Endothelial cell of umbilical vein (primary cell): Measurements from ENCODE around the gene MAP1LC3B. TPM values are rescaled to one million over a fixed set of nuclear protein-coding genes. Genes with fewer than 3 reads are reported as not detected.

ENCODE experiments used
- BruUV-seq: library from RNA; stranded (reverse); fragments of 400-500 nt; replicated peaks from 2 replicates; lab custom pipeline; 2021; lab: Mats Ljungman, UMichigan
- CTCF ChIA-PET: fragments of 300-600, 350-600 bp; sonication (Branson Sonifier 250); formaldehyde crosslinking; loops from one replicate; lab custom pipeline; 2021; ENCODE audit warnings: antibody characterized with exemption, inconsistent platforms; lab: Charles Lee
- POLR2A ChIA-PET: fragments of 300-600, 350-600 bp; sonication (Branson Sonifier 250); formaldehyde crosslinking; loops from one replicate; lab custom pipeline; 2021; ENCODE audit warnings: antibody characterized with exemption, inconsistent platforms; lab: Charles Lee
- DNase-seq: peaks from one replicate; pipeline ENCODE4 v3.0.0-alpha.2; 2011; ENCODE audit warnings: low read depth, low spot score
- FAIRE-seq: peaks from 2 replicates; lab custom pipeline; 2011; peaks lifted over from hg19 to GRCh38; lab: Jason Lieb, UNC
- H2AFZ ChIP-seq: 2 replicates; pipeline ENCODE4 v1.6.0; 2012; ENCODE audit warnings: low read depth, low read length, control low read depth, inconsistent platforms
- H3K27ac ChIP-seq: 2 replicates; pipeline ENCODE4 v1.5.1; 2011; ENCODE audit warnings: low read depth, mild to moderate bottlenecking, control low read depth, low read length, moderate library complexity; ENCODE audit not compliant: insufficient read depth
- H3K27me3 ChIP-seq, 2 experiments: 2 replicates each; pipeline versions ENCODE4 v1.6.0 to v1.6.1; 2011; ENCODE audit warnings: low read length in 2 of 2, mixed read lengths in 1 of 2; ENCODE audit not compliant: control insufficient read depth in 2 of 2, insufficient read depth in 2 of 2
- H3K36me3 ChIP-seq, 2 experiments: 2 replicates in 1 of 2; 3 replicates in 1 of 2; pipeline ENCODE4 v1.5.1; 2011; ENCODE audit warnings: low read length in 2 of 2, mild to moderate bottlenecking in 1 of 2, moderate library complexity in 1 of 2; ENCODE audit not compliant: control insufficient read depth in 2 of 2, insufficient read depth in 2 of 2; ENCODE audit errors: extremely low read depth in 1 of 2
- H3K4me1 ChIP-seq: 3 replicates; pipeline ENCODE4 v1.5.1; 2011; ENCODE audit warnings: mild to moderate bottlenecking, low read length; ENCODE audit not compliant: control insufficient read depth, insufficient read depth; ENCODE audit errors: extremely low read depth
- H3K4me2 ChIP-seq: 2 replicates; pipeline ENCODE4 v1.6.1; 2011; ENCODE audit warnings: low read length, control low read depth, mixed read lengths; ENCODE audit not compliant: insufficient read depth
- H3K4me3 ChIP-seq, 3 experiments: fragments of 200-600 bp in 1 of 3; sonication (generic), shearing (Covaris generic) in 1 of 3; replicated peaks in 1 of 3; 2 replicates each; pipeline ENCODE4 v1.5.1; 2011 to 2016; ENCODE audit warnings: control low read depth in 3 of 3, low read length in 3 of 3, mild to moderate bottlenecking in 2 of 3, inconsistent platforms in 1 of 3, low read depth in 1 of 3, moderate library complexity in 1 of 3; ENCODE audit not compliant: insufficient read depth in 1 of 3
- H3K79me2 ChIP-seq: 2 replicates; pipeline ENCODE4 v1.6.0; 2012; ENCODE audit warnings: low read length, inconsistent platforms; ENCODE audit not compliant: control insufficient read depth, insufficient read depth
- H3K9ac ChIP-seq: replicated peaks from 2 replicates; pipeline ENCODE3; 2011; ENCODE audit warnings: low read length, control low read depth; ENCODE audit not compliant: insufficient read depth; ENCODE audit errors: extremely low read depth
- H3K9me1 ChIP-seq: replicated peaks from 3 replicates; pipeline ENCODE4 v1.6.0; 2011; ENCODE audit warnings: mild to moderate bottlenecking, low read length; ENCODE audit not compliant: control insufficient read depth, insufficient read depth; ENCODE audit errors: extremely low read depth
- H3K9me3 ChIP-seq: replicated peaks from 2 replicates; pipeline ENCODE4 v1.5.1; 2012; ENCODE audit warnings: low read length, inconsistent platforms; ENCODE audit not compliant: control insufficient read depth, insufficient read depth
- H4K20me1 ChIP-seq: replicated peaks from 2 replicates; pipeline ENCODE3; 2011; ENCODE audit warnings: mild to moderate bottlenecking, low read length; ENCODE audit not compliant: control insufficient read depth, insufficient read depth; ENCODE audit errors: extremely low read depth
- EZH2 ChIP-seq: IDR thresholded peaks from 2 replicates; pipeline ENCODE4 v1.6.1; 2012; ENCODE audit warnings: borderline replicate concordance, low read depth, mild to moderate bottlenecking, moderate library complexity, low read length, inconsistent platforms; ENCODE audit not compliant: severe bottlenecking
- FOS ChIP-seq: IDR thresholded peaks from 2 replicates; pipeline ENCODE4 v1.6.1; 2011; ENCODE audit warnings: mild to moderate bottlenecking, low read length, moderate library complexity, borderline replicate concordance; ENCODE audit not compliant: insufficient read depth
- MYC ChIP-seq: IDR thresholded peaks from one replicate; pipeline ENCODE4 v1.6.1; 2011; ENCODE audit warnings: mild to moderate bottlenecking, low read depth, low read length
- POLR2A ChIP-seq: IDR thresholded peaks from 2 replicates; pipeline ENCODE4 v1.6.1; 2012; ENCODE audit warnings: low read depth, mild to moderate bottlenecking, control low read depth, low read length
- dilution Hi-C: fragments of 300-500 bp; cut with MboI; formaldehyde crosslinking; loops from one replicate; pipeline ENCODE4 v1.15.0; 2019; ENCODE audit warnings: low sequenced_read_pairs; ENCODE audit not compliant: extremely low pct_ligation_motif_present
- intact Hi-C: fragments of 100-400 bp; cut with micrococcal nuclease; formaldehyde crosslinking; loops from one replicate; pipeline ENCODE4 v1.10.0; 2022
- polyA plus RNA-seq, 4 experiments: library from polyadenylated mRNA; depleted of rRNA in 3 of 4; stranded (reverse) in 3 of 4; unstranded in 1 of 4; fragments of >200 nt; gene quantifications; 2 replicates each; pipeline versions ENCODE4 v1.2.1 to v1.2.3, GENCODE V29; 2011 to 2012; ENCODE audit warnings: missing spikeins in 1 of 4
- total RNA-seq: library from RNA; stranded (reverse); gene quantifications from 2 replicates; pipeline ENCODE4 v1.2.3, GENCODE V29; 2021

Gene MAP1LC3B
- total and polyA plus RNA-seq, 2 donors (not counting 3 experiments of a cell fraction or from before 2014, with no cell fraction given), result 40.7 to 99.9 TPM

- peaks cover 3 to 7% of the 10 kb centered on the region in 2 experiments for H3K36me3 ChIP-seq
- dilution Hi-C loops, result no loop called here
- POLR2A ChIA-PET, result no interaction called here
- H3K27me3 ChIP-seq, result no peaks in the 10 kb centered on the region
- no peak overlapping the region for H3K9ac ChIP-seq
- H3K4me3 ChIP-seq, result no peak overlapping the region
- no peak overlapping the region for H3K4me2 ChIP-seq
- DNase-seq, result no peak
- intact Hi-C loops, result no loop called here
- peaks cover under 1% of the 10 kb centered on the region for H3K4me1 ChIP-seq
- no peak for FAIRE-seq
- BruUV-seq, result no TSS peak
- H3K79me2 ChIP-seq, result no peaks in the 10 kb centered on the region
- H3K9me1 ChIP-seq, result no peaks in the 10 kb centered on the region
- CTCF ChIA-PET, result no interaction called here
- no peaks in the 10 kb centered on the region for H4K20me1 ChIP-seq
- no peak overlapping the region for H2AFZ ChIP-seq
- no peak overlapping the region for H3K27ac ChIP-seq
- H3K9me3 ChIP-seq, result no peaks in the 10 kb centered on the region
- TF ChIP-seq MYC, result no peak
Measured at GRCh38 chr16:87350031-87350430, 42.1 kb upstream of the MAP1LC3B start.

DNA sequence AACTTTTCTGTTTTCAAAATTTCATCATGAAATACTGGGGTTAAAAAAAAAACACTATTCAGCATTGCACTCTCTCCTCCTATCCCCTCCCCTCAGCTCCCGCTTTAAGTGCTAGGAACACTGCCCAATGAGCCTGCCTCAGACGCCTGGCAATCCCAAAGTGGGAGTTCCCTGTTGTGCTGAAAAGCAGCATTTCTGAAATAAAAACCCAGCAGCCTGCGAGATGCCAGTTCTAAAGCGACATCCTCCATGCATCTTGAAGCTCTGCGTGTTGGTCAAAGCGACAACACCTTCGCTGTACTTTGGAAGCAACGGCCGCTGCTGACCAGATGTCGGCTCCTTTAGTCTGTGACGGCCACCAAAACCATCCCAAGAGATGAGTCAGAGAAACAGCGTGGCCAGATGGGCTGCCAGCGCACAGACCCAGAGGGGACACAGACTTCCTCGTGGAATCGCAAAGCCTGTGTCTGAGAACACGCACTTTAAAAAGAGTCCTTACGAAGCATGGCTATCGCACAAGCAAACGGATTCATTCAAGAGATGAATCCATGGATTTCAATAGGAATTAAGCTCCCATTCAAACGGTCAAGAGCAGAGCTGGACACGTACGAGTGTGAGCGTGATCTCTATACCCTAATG lies 41.3 kb upstream of the MAP1LC3B start:
- H3K36me3 ChIP-seq, result peaks cover 3 to 7% of the 10 kb centered on the region in 2 experiments
- no peak for FAIRE-seq
- H3K9ac ChIP-seq, result no peak overlapping the region
- H3K27me3 ChIP-seq, result no peaks in the 10 kb centered on the region
- BruUV-seq, result no TSS peak
- H3K4me2 ChIP-seq, result no peak overlapping the region
- POLR2A ChIA-PET, result no interaction called here
- no peaks in the 10 kb centered on the region for H3K9me1 ChIP-seq
- no peak overlapping the region for H3K27ac ChIP-seq
- no peak overlapping the region for H2AFZ ChIP-seq
- CTCF ChIA-PET, result interaction anchor here (1.0 kb wide), 1 partner anchor 25 kb away, joined by 3 read pairs; no protein-coding TSS in a partner anchor
- TF ChIP-seq EZH2 (no peak), FOS (no peak), POLR2A (no peak), MYC (no peak)
- dilution Hi-C loops (no loop called here), intact Hi-C loops (no loop called here)
- no peaks in the 10 kb centered on the region for H4K20me1 ChIP-seq
- H3K4me3 ChIP-seq, result no peak overlapping the region
- no peaks in the 10 kb centered on the region for H3K79me2 ChIP-seq
- no peak for DNase-seq
- no peaks in the 10 kb centered on the region for H3K4me1 ChIP-seq
- no peaks in the 10 kb centered on the region for H3K9me3 ChIP-seq
